GM19193 (cell line): ENCODE results near the gene SESN1.

Experiments
- POLR2A ChIP-seq: IDR thresholded peaks from 4 replicates; pipeline ENCODE4 v1.6.1; 2011; ENCODE audit not compliant: insufficient read depth, insufficient read length; ENCODE audit errors: extremely low read depth

The SESN1 gene

GRCh38 chr6:109002051-109002697 lies 92.5 kb downstream of the SESN1 start:
- no peak for TF ChIP-seq POLR2A

GRCh38 chr6:109001291-109001894 lies 93.3 kb downstream of the SESN1 start:
- TF ChIP-seq POLR2A = no peak

GRCh38 chr6:109000289-109000688 lies 94.4 kb downstream of the SESN1 start:
- no peak for TF ChIP-seq POLR2A

GRCh38 chr6:108999428-108999827 lies 95.2 kb downstream of the SESN1 start:
- TF ChIP-seq POLR2A = no peak

- TF ChIP-seq POLR2A = no peak
These were observed 96.2 kb downstream of the SESN1 start for GRCh38 chr6:108998485-108998884.

- TF ChIP-seq POLR2A = no peak
These were observed 98.4 kb downstream of the SESN1 start for GRCh38 chr6:108996208-108996607.

GRCh38 chr6:108995296-108995695 lies 99.3 kb downstream of the SESN1 start:
- TF ChIP-seq POLR2A = no peak

- no peak for TF ChIP-seq POLR2A
These were observed 100.8 kb downstream of the SESN1 start for GRCh38 chr6:108993876-108994275.

- no peak for TF ChIP-seq POLR2A
These were observed 104.9 kb downstream of the SESN1 start for GRCh38 chr6:108989700-108990099.

GRCh38 chr6:108988765-108989164 lies 105.9 kb downstream of the SESN1 start:
- TF ChIP-seq POLR2A = no peak

- no peak for TF ChIP-seq POLR2A
These were observed 106.3 kb downstream of the SESN1 start for GRCh38 chr6:108988296-108988695.

- no peak for TF ChIP-seq POLR2A
These were observed 107.5 kb downstream of the SESN1 start for GRCh38 chr6:108987156-108987555.

- no peak for TF ChIP-seq POLR2A
These were observed 109.3 kb downstream of the SESN1 start for GRCh38 chr6:108985301-108985700.

- TF ChIP-seq POLR2A = no peak
These were observed 111.5 kb downstream of the SESN1 start for GRCh38 chr6:108983151-108983550.

GRCh38 chr6:108982154-108983113 lies 112.2 kb downstream of the SESN1 start:
- TF ChIP-seq POLR2A = no peak

- TF ChIP-seq POLR2A = no peak
These were observed 120.4 kb downstream of the SESN1 start for GRCh38 chr6:108974201-108974600.

GRCh38 chr6:108969776-108970175 lies 124.9 kb downstream of the SESN1 start:
- no peak for TF ChIP-seq POLR2A
